Activated CD4-positive, alpha-beta T cell treated with anti-CD3 and anti-CD28 coated beads, Interleukin-2, amount 10 ng/mL, durations not matched to agents 7 days and 5 days (primary cell): Measurements from ENCODE around the gene LHPP. TPM values are rescaled to one million over a fixed set of nuclear protein-coding genes. Genes with fewer than 3 reads are reported as not detected.

Experiments used
- CTCF ChIA-PET: fragments of 350-600 bp; sonication (Branson Sonifier 250); formaldehyde crosslinking; loops from one replicate; lab custom pipeline; 2021; ENCODE audit warnings: antibody characterized with exemption; lab: Charles Lee
- POLR2A ChIA-PET: fragments of 350-600 bp; sonication (Branson Sonifier 250); formaldehyde crosslinking; loops from one replicate; lab custom pipeline; 2021; ENCODE audit warnings: antibody characterized with exemption; lab: Charles Lee
- DNase-seq: peaks from one replicate; pipeline ENCODE4 v3.0.0-alpha.2; 2020
- H3K27ac Mint-ChIP-seq: one replicate; pipeline ENCODE4 v1.8.0; 2021; ENCODE audit warnings: mild to moderate bottlenecking, moderate library complexity, mixed read lengths
- H3K27me3 Mint-ChIP-seq: one replicate; pipeline ENCODE4 v1.8.0; 2021; ENCODE audit warnings: mixed read lengths
- H3K36me3 Mint-ChIP-seq: one replicate; pipeline ENCODE4 v1.8.0; 2021; ENCODE audit warnings: low read depth, mixed read lengths
- H3K4me1 Mint-ChIP-seq: one replicate; pipeline ENCODE4 v1.8.0; 2021; ENCODE audit warnings: mixed read lengths
- H3K4me3 Mint-ChIP-seq: one replicate; pipeline ENCODE4 v1.8.0; 2021; ENCODE audit warnings: mild to moderate bottlenecking, moderate library complexity, mixed read lengths
- H3K9me3 Mint-ChIP-seq: one replicate; pipeline ENCODE4 v1.8.0; 2021; ENCODE audit warnings: mixed read lengths
- total RNA-seq, 2 experiments: library from RNA; stranded (reverse); gene quantifications; one replicate each; pipeline ENCODE4 v1.2.3, GENCODE V29; 2021

The LHPP gene
- total RNA-seq, 2 experiments from 2014 or later, result 24.2 to 28.0 TPM

DNA sequence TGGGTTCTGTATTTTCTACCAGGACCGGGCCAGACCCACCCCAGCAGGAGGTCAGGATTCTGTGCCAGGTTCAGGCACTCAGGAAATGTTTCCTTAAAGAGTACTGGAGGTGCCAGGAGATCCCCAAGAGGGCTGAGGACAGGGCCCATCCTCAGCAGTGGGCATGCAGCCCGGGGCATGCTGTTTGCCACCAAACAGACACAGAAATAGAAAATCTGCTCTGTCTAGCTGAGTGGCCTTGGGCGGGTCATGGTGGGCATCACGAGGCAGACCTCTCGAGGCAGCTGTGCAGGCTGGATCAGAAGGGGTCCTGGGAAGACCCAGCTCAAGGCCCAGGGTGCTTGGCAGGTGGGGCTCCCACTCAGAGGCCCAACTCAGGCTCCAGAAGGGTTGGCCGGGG is 177.6 kb downstream of the LHPP start:
- Mint-ChIP-seq H3K9me3 (peaks cover 5% of the 10 kb centered on the region), H3K36me3 (peaks cover 32% of the 10 kb centered on the region), H3K27me3 (no peaks in the 10 kb centered on the region), H3K27ac (peak overlapping the region; percentile 19), H3K4me1 (peaks cover 64% of the 10 kb centered on the region), H3K4me3 (no peak overlapping the region)
- CTCF ChIA-PET, result interaction anchor here (1.2 to 2.3 kb wide), 3 partner anchors 9 to 102 kb away, joined by 3 to 6 read pairs (median 3); no protein-coding TSS in a partner anchor
- POLR2A ChIA-PET, result no interaction called here
- DNase-seq, result no peak

DNA sequence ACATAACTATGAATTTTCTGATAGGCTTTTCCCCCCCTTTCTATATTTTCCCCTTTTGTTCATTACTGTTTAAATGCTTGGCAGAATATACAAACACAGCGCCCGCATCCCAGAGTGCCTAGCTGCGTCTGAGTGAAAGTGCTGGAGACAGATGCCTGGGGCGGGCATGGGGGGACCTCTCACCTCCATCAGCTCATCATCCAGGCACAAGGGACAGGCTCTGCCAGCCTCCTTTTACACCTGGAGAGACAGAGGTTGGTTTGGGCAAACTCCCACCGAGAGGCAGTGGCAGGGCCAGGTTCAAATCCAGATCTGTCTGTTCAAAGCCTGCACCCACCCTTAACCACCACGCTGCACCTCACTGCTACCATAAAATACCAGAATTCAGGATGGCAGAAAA is 178.0 kb downstream of the LHPP start:
- Mint-ChIP-seq H3K36me3 (peaks cover 28% of the 10 kb centered on the region), H3K27ac (peak overlapping the region; percentile 64), H3K9me3 (peaks cover 2% of the 10 kb centered on the region), H3K4me3 (no peak overlapping the region), H3K4me1 (peaks cover 67% of the 10 kb centered on the region), H3K27me3 (no peaks in the 10 kb centered on the region)
- POLR2A ChIA-PET, result no interaction called here
- DNase-seq, result no peak
- CTCF ChIA-PET, result interaction anchor here (1.4 to 2.3 kb wide), 2 partner anchors 9 to 102 kb away, joined by 3 to 6 read pairs; no protein-coding TSS in a partner anchor

DNA sequence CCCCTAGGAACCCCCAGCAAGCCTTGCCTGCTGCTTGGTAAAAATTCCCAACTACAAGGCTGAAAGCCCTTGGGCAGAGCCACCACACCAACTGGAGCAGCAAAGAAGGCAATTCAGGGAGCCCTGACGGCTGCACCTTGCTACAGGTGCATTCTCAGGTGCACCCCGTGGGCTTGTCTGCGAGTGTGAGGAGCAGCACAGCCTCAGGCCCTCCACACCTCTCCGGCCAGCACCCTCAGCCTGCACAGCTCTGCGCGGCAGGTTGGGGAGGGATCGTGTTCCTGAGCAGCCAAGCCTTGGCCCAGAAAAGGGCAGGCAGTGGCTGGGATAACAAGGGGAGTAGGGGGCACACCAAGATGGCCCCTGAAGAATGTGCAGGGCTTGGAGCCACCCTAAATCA is 178.4 kb downstream of the LHPP start:
- POLR2A ChIA-PET, result no interaction called here
- H3K36me3 Mint-ChIP-seq, result peaks cover 26% of the 10 kb centered on the region
- DNase-seq, result no peak

DNA sequence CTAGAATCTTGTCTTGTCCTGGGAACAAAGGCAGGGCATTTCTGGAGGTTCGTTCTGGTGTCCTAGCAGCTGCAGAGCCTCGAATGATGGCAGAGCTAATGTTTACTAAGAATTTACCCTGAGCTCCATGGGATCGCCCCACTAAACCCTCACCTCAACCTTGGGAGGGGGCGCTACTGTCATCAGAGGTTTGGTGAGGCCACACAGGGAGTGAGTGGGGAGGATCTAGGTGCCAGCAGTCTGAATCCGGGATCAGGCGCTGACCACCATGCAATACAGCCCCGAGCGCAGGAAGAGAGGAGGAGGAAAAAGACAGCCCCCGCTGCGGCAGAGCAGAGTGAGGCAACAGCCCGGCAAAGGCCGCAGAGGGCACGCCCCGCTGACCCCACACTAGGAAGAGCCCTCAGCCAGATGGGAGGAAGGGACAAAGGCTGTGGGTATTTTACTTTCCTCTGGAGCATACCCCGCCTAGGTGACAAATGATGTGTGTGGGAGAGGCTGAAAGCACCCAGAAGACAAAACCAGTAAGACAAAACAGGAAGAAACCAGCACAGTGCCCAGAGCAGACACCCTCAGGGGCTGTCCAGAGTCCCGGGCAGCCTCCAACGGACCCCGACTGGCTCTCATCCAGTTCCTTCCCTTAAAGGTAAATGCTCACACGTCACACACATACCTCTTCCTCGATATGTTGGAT is 179.1 kb downstream of the LHPP start:
- H3K4me3 Mint-ChIP-seq, result no peak overlapping the region
- no peaks in the 10 kb centered on the region for H3K27me3 Mint-ChIP-seq
- H3K9me3 Mint-ChIP-seq, result no peaks in the 10 kb centered on the region
- CTCF ChIA-PET, result interaction anchor here (0.7 to 1.4 kb wide), 2 partner anchors 93 to 101 kb away, joined by 3 read pairs; no protein-coding TSS in a partner anchor
- peaks cover 68% of the 10 kb centered on the region for H3K4me1 Mint-ChIP-seq
- H3K27ac Mint-ChIP-seq, result peak overlapping the region; percentile 78
- POLR2A ChIA-PET, result no interaction called here
- no peak for DNase-seq
- peaks cover 22% of the 10 kb centered on the region for H3K36me3 Mint-ChIP-seq

More for the DNA sequence above, 178.4 kb downstream of the LHPP start:
- CTCF ChIA-PET, result interaction anchor here (1.4 to 2.3 kb wide), 2 partner anchors 8 to 101 kb away, joined by 3 to 6 read pairs; no protein-coding TSS in a partner anchor
- Mint-ChIP-seq H3K27me3 (no peaks in the 10 kb centered on the region), H3K27ac (peak overlapping the region; percentile 64), H3K9me3 (no peaks in the 10 kb centered on the region), H3K4me1 (peaks cover 67% of the 10 kb centered on the region), H3K4me3 (no peak overlapping the region)

DNA sequence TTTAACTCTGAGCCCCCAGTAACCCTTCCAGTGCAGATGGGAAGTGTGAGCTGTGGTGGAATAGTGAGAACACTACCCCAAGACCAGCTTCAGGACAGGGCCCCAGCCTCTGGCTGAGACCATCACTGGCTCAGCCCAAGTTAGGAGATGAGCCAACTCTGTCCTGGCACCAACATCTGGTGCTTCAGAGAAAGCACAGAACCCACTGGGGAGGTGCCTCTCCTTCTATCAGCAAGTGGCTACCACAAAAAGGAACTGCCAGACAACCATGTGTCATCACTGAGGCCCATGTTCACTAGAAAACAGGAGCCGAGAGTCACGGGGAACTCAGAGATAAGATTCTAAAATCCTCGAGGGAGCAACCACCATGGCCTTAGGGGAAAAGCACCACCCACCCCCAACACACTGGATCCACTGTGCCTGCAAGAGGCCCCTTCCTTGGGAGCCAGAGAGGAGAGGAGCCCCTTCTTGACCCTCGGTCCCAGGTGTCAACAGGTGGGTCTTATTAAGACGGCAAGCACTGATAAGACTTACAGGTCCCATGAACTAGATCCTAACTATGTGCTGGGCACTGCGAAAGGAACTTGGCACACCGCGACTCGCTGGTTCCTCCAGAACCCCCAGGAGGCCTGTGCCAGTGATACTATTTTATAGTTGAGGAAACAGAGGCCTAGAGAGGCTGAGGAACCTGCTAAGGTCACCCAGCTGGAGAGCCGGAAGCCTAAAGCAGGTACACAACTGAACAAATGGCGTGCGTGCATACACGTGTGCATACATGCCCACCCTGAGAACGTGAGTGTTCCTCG is 179.9 kb downstream of the LHPP start:
- Mint-ChIP-seq H3K4me3 (no peak overlapping the region), H3K4me1 (peaks cover 68% of the 10 kb centered on the region), H3K9me3 (no peaks in the 10 kb centered on the region), H3K27me3 (no peaks in the 10 kb centered on the region), H3K27ac (peak overlapping the region; percentile 78), H3K36me3 (peaks cover 20% of the 10 kb centered on the region)
- CTCF ChIA-PET, result interaction anchor here (0.7 kb wide), 1 partner anchor 92 kb away, joined by 3 read pairs; no protein-coding TSS in a partner anchor
- POLR2A ChIA-PET, result no interaction called here
- peak; percentile 36 for DNase-seq

DNA sequence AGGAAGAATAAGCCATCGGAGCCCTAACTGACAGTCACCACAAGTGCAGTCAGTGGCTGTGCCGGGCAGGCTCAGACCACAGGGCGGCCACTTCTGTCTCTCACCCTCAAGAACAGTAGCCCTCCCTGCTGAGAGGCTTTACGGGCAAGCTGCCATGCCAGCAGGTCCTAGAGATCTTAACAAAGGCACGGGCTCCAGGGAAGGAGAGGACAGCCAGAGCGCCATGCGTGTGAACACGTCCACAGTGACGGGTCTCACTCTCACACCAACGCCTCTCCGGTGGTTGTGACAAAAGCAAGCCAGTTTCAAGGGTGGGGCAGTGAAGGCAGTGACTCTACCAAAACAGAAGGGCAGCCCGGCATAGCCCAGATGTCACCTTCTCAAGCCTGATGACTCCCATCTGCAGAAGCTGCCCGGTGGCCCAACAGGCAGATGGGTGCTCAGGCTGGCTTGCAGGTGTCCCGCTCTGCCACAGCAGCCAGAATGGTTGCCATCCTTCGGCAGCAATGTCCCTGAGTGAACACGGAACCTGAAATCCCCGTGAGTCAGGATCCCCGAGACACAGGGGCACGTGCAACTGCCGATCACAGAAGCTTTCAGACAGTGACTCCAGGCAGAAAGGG is 180.6 kb downstream of the LHPP start:
- H3K27ac Mint-ChIP-seq, result peak overlapping the region; percentile 78
- H3K9me3 Mint-ChIP-seq, result no peaks in the 10 kb centered on the region
- no peak overlapping the region for H3K4me3 Mint-ChIP-seq
- peaks cover 21% of the 10 kb centered on the region for H3K36me3 Mint-ChIP-seq
- ChIA-PET CTCF (interaction anchor here (1.7 kb wide), 1 partner anchor 55 kb away, joined by 5 read pairs; no protein-coding TSS in a partner anchor), POLR2A (interaction anchor here (0.7 kb wide), 1 partner anchor 44 kb away, joined by 3 read pairs; no protein-coding TSS in a partner anchor)
- H3K27me3 Mint-ChIP-seq, result no peaks in the 10 kb centered on the region
- peaks cover 68% of the 10 kb centered on the region for H3K4me1 Mint-ChIP-seq
- DNase-seq, result no peak

DNA sequence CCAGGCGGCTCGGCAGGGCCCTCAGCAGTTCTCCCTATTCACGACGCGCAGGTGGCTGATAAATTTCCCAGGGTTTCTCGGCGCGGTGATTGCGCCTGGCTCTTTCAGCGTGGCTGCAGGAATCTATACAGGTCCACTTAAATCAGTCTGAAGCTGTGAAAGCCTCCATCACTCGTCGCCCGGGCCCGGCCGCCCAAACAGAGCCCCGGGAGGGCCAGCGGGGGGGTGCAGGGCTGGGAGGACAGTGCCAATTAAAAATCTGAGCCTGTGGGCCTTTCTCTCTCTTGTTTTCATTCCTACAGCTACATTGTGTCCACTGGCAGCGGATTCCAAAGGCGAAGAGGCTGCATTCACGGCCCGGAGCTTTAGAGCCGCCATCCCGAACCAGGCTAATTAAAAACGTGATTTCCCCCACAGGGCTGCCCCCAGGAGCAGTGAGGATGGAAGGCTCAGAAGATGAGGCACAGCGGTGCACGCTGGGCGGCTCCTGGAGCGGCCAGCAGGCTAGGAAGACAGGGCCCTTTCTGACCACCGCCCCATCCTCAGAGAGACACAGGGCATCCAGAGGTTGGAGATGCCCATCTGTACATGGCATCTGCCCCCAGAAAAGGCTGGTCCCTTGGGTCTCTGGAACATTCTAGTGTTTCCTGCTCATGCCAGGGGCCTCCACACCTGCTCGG is 181.8 kb downstream of the LHPP start:
- H3K27ac Mint-ChIP-seq, result peak overlapping the region; percentile 71
- POLR2A ChIA-PET, result no interaction called here
- CTCF ChIA-PET, result interaction anchor here (0.7 to 2.4 kb wide), 8 partner anchors 14 to 102 kb away, joined by 3 to 7 read pairs (median 3); no protein-coding TSS in a partner anchor
- DNase-seq, result no peak
- peaks cover 19% of the 10 kb centered on the region for H3K36me3 Mint-ChIP-seq
- peaks cover 70% of the 10 kb centered on the region for H3K4me1 Mint-ChIP-seq
- no peaks in the 10 kb centered on the region for H3K9me3 Mint-ChIP-seq
- H3K4me3 Mint-ChIP-seq, result no peak overlapping the region
- H3K27me3 Mint-ChIP-seq, result no peaks in the 10 kb centered on the region

DNA sequence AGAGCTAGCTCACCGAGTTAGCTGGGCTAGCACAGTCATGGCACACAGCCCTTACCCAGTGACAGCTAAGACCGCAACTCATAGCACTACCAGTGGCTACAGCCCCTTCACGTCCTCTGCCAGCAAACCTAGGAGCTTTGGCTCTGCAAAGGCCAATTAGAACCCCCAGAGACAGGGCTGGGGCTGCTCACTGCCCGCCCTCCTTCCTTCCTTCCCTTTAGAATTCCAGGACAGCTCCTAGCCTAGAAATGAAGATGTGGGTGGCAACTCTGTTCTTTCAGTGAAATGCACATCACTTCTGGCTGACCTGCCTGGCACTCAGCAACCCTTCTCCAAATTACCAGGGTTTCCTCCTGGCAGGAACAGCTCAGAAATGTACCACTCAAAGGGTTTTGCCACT is 182.6 kb downstream of the LHPP start:
- H3K27ac Mint-ChIP-seq, result peak overlapping the region; percentile 81
- H3K4me3 Mint-ChIP-seq, result no peak overlapping the region
- H3K9me3 Mint-ChIP-seq, result no peaks in the 10 kb centered on the region
- ChIA-PET CTCF (interaction anchor here (0.9 to 2.4 kb wide), 7 partner anchors 12 to 101 kb away, joined by 3 to 7 read pairs (median 3); no protein-coding TSS in a partner anchor), POLR2A (no interaction called here)
- H3K4me1 Mint-ChIP-seq, result peaks cover 74% of the 10 kb centered on the region
- H3K27me3 Mint-ChIP-seq, result no peaks in the 10 kb centered on the region
- peaks cover 21% of the 10 kb centered on the region for H3K36me3 Mint-ChIP-seq
- DNase-seq, result no peak

DNA sequence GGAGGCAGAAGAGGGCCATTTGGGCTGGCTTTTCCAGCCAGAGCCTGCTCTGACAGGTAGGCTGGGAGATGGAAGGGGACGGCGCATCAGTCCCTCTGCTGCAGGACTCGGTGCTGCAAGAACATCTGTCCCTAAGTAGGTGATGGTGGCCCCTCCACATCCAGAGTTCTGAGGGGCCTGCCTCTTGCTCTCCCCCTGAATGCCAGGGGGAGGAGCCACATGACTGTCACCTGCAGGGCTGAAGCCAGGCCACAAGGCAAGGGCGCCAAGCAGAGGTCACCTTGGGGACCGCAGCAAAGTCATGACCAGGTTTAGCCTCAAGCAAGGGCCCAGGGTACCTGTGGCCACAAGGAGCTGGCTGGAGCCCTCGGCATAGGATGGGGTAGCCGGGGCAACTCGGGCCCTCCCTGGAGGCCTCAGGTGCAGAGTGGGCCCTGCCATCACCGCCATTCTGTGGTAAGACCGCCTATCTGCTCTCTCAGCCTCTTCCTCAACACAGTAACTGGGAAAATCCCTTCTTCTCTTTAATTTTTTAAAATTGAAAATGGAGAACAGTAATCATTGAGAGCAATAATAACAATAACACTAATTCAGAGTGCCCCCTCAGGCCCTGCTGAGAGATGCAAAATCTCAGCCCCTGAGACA is 183.3 kb downstream of the LHPP start:
- peaks cover 76% of the 10 kb centered on the region for H3K4me1 Mint-ChIP-seq
- DNase-seq, result no peak
- ChIA-PET POLR2A (no interaction called here), CTCF (interaction anchor here (0.9 to 2.4 kb wide), 5 partner anchors 8 to 100 kb away, joined by 3 to 7 read pairs (median 5); no protein-coding TSS in a partner anchor)
- H3K4me3 Mint-ChIP-seq, result no peak overlapping the region
- no peaks in the 10 kb centered on the region for H3K9me3 Mint-ChIP-seq
- peaks cover 26% of the 10 kb centered on the region for H3K36me3 Mint-ChIP-seq
- no peaks in the 10 kb centered on the region for H3K27me3 Mint-ChIP-seq
- H3K27ac Mint-ChIP-seq, result peak overlapping the region; percentile 81

DNA sequence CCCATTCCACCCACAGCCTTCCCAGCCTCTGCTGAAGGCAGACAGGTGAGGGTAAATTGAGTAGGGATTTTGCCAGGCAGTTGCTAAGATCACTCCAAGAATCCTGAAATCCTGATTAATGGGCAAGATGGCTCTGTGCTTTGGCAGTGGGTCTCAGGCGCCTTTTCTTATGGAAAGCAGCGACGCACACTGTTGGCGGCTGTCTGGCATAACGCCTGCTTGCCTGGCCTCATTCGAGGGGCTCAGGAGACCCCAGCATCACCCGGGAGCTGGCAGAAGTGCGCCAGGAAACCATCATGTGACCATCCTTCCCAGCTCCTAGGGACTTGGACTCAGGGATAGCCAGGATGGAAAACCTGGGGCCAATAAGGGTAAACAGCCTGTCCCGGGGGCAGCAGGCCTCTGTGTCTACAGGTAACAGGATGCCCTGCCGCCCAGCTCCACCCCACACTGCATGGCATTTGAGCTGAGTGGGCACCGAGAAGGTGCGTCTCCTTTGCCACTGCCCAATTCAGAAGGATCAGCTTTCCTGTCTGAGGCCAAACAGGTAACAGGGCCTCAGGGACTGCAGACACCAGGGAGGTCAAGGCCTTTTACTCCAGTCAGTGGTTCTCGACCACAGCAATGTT is 184.0 kb downstream of the LHPP start:
- ChIA-PET CTCF (interaction anchor here (0.9 to 1.9 kb wide), 5 partner anchors 9 to 74 kb away, joined by 3 to 5 read pairs (median 4); no protein-coding TSS in a partner anchor), POLR2A (no interaction called here)
- Mint-ChIP-seq H3K27me3 (no peaks in the 10 kb centered on the region), H3K4me3 (no peak overlapping the region), H3K36me3 (peaks cover 31% of the 10 kb centered on the region), H3K27ac (peak overlapping the region; percentile 98), H3K4me1 (peaks cover 76% of the 10 kb centered on the region), H3K9me3 (no peaks in the 10 kb centered on the region)
- DNase-seq, result no peak
